Activated CD4-positive, alpha-beta T cell treated with anti-CD3 and anti-CD28 coated beads for 1 hour (primary cell): ENCODE results near the gene TMEM50A.
"Not testable (repeated sequence)": the region's sequence is repeated elsewhere in the genome, so short reads cannot be mapped to it uniquely, and the experiment has no call there.

ENCODE experiments used
- DNase-seq: peaks from one replicate; pipeline ENCODE4 v3.0.0-alpha.2; 2020

Gene TMEM50A

DNA sequence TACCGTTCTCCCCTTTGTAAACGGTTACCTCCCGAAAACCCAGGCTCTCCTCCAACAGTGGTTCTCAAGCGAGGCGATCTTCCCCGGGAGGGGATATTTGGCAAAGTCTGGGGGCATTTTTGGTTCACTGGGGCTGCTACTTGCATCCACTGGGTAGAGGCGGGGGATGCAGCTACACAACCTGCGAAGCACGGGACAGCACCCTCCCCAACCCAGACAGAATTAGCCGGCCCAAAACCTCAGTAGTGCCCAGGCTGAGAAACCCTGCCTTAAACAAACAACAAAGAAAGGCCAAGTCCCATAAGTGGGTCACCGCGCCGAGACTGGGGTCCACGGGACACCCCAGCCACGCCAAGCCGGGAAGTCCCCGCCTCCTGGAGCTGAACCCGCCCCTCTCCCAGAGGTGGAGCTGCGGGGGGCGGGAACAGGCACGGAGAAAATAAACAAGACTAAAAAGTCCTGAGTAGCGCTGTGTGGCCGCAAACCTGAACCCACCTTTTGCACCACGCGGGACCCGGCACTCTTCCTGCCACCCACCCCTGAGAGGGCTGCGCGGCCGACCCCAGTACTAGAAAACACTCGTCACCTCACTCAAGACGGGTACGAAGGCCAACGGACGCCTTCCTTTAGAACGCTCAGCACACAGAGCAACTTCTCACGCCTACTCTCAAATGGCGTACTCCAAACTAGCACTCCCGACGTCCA is 499 bp upstream of the TMEM50A start:
- not testable (repeated sequence) for DNase-seq

DNA sequence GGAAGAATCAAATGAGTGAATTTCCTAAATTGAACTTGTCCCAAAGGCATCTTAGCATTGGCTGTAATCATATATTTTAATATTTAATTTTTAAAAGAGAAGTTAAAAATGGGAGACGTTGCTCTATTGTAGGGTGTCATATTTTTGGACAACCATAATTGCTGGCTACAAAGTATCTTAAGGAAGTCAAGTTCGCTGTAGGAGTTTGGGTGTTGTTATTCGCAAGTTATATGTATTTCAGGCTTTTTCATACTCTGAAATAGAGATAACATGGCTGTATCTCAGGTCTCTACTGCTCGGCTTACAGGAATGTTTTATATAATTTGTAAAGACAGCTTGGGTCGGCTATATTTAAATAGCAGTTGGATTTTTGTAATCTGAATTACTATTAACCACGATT is 852 bp downstream of the TMEM50A start:
- no peak for DNase-seq

DNA sequence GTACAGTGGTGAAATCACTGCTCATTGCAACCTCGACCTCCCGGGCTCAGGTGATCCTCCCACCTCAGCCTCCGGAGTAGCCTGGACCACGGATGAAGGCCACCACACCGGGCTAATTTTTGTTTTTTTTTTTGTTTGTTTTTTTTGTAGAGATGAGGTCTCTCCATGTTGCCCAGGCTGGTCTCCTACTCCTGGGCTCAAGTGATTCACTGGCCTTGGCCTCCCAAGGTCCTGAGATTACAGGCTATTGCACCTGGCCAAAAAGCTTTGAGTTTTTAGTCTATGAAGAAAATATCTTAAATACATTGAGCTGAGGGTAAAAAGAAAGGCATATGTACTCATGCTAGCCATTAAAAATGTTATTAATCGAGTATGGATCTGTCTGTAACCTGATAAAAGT is 3.6 kb downstream of the TMEM50A start:
- no peak for DNase-seq

DNA sequence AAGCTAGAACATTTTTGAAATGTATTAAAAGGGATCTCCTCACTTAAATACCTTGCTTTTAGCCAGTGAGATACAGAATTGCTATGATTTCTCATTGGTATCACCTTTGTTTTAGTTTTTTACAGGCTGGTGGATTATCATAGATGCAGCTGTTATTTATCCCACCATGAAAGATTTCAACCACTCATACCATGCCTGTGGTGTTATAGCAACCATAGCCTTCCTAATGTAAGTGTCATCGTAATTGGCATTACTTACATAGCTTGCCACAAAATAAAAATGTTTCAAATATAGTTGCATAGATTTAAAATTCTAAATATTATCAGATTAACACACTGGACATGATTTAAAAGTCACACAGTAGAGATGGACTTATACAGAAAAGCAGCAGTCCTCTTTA is 4.7 kb downstream of the TMEM50A start:
- DNase-seq: no peak

DNA sequence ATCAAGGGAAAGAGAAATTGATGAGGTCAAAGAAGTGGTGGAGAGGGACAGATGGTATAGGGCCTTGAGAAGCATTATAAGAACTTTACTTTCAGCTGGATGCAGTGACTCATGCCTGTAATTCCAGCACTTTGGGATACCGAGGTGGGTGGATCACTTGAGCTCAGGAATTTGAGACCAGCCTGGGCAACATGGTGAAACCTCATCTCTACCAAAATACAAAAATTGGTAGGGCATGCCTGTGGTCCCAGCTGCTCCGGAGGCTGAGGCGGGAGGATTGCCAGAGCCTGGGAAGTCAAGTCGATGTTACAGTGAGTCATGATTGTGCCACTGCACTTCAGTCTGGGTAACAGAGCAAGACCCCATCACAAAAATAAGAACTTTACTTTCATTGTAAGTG is 5.7 kb downstream of the TMEM50A start:
- no peak for DNase-seq

DNA sequence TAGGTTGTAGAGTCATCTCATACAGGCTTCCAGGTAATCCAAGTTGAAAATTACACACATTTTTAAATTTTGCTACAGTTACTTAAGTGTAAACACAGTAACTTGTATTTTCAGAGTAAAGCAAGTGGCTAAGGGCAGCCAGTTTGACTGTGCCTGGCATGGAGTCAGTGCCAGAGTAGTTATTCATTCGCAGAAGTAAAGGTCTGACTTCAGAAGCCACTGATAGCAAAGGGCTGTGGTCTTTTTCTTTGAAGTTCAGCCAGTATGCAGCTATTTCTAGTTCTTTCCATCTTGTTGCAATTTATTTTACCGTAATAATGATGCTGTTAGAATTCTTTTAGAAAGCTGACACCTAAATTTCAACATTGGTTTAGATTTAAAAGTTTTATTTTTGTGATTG is 9.4 kb downstream of the TMEM50A start:
- DNase-seq: no peak

DNA sequence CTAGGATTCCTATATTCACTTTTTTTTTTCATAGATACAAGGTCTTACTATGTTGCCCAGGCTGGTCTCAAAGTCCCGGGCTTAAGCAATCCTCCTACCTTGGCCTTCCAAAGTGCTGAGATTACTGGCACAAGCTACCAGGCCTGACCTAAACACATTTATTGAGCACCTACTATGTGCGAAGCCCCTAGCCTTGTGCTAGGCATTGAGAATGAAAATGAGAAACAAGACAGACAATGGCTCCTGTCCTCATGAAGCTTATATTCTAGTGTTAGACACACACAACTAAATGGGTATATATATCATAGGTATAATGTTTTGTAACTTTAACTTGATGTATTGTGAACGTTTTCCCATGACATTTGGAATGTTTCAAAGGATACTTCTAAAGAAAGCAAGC is 11.5 kb downstream of the TMEM50A start:
- no peak for DNase-seq

DNA sequence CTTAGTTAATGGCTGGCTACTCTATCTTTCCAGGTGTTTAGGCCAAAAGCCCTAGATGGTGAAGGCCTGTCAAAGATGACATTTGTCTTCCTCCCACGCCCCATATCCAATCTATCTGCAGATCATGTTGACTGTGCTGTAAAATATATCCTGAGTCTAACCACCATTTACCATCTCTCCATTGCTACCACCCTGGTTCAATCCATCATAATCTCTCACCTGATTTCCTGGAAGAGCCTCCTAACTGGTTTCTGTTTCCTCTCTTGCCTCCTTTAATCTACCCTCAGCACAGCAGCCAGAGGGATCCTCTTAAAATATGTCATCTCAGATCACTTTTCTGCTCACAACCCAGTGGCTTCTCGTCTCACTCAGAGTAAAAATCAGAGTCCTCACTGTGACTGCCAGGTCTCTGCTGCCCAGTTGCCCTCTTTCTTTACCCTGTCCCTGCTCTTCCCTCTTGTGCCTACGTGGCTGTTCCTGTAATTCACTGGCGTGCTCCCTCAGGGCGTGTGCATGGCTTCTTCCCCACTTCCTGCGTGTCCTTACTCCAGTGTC is 17.8 kb downstream of the TMEM50A start:
- no peak for DNase-seq

DNA sequence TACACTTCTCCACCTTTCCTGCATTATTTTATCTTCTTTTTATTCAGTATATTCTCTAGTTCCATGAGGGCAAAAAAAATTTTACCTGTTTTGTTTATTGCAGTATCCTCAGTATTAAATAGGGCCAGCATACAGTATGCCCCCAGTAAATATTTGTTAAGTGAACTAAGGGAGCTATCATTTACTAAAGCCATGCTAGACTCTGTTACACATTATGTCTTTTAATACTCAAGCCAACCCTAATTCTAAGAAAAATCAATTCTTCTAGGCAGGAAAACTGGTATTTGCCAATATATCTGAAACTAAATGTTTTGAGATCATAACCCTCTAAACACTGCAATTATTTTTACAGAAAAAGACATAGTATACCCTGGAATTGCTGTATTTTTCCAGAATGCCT is 18.3 kb downstream of the TMEM50A start:
- no peak for DNase-seq

DNA sequence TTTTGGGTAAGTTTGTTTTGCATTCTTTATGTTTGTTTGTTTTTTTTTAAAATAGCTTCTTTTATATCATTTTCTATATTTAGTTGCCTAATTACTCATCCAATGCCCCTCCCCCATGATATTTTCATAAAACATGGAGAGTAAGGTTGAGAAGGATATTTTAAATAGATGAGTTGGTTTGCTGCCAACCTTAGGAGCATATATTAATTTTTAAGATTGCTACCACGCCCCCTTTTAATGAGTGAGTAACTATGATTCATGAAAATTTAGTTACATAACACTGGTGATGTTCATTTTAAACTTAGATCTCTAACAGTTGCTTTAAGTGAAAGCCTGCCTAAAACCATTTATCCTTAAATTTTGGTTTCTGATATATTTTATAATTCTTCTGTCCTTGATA is 18.7 kb downstream of the TMEM50A start:
- DNase-seq: no peak

DNA sequence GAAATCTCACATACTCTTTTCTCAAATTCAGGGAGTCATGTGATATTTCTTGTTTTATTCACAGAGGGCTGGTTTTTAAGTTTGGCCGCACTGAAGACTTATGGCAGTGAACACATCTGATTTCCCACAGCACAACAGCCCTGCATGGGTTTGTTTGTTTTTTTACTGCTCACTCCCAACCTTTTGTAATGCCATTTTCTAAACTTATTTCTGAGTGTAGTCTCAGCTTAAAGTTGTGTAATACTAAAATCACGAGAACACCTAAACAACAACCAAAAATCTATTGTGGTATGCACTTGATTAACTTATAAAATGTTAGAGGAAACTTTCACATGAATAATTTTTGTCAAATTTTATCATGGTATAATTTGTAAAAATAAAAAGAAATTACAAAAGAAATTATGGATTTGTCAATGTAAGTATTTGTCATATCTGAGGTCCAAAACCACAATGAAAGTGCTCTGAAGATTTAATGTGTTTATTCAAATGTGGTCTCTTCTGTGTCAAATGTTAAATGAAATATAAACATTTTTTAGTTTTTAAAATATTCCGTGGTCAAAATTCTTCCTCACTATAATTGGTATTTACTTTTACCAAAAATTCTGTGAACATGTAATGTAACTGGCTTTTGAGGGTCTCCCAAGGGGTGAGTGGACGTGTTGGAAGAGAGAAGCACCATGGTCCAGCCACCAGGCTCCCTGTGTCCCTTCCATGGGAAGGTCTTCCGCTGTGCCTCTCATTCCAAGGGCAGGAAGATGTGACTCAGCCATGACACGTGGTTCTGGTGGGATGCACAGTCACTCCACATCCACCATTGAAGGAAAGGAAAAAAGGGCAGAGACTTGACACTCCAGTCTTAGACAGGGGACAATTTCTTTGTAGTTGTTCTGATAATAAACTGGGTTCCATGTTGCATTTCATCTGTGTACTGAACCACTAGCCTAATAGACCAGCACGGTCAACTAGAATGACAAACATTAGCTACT is 22.8 kb downstream of the TMEM50A start:
- DNase-seq: no peak

DNA sequence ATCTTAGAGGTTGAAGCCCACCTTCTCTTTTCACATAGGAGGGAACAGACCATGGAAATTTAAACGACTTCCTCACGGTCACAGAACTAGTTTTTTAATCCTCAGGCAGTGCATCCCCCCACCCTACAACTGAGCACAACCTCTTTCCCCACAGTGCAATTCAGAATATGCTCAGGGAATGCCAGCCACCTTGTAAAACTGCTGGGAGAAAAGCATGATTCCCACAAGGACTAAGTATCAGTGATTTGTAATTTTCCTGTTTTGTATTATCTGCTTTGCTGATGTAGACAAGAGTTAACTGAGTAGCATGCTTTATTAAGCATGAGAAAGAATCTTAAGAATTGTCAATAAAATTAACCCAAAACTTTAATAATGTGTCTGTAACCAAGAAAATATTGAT is 23.8 kb downstream of the TMEM50A start:
- DNase-seq: no peak

DNA sequence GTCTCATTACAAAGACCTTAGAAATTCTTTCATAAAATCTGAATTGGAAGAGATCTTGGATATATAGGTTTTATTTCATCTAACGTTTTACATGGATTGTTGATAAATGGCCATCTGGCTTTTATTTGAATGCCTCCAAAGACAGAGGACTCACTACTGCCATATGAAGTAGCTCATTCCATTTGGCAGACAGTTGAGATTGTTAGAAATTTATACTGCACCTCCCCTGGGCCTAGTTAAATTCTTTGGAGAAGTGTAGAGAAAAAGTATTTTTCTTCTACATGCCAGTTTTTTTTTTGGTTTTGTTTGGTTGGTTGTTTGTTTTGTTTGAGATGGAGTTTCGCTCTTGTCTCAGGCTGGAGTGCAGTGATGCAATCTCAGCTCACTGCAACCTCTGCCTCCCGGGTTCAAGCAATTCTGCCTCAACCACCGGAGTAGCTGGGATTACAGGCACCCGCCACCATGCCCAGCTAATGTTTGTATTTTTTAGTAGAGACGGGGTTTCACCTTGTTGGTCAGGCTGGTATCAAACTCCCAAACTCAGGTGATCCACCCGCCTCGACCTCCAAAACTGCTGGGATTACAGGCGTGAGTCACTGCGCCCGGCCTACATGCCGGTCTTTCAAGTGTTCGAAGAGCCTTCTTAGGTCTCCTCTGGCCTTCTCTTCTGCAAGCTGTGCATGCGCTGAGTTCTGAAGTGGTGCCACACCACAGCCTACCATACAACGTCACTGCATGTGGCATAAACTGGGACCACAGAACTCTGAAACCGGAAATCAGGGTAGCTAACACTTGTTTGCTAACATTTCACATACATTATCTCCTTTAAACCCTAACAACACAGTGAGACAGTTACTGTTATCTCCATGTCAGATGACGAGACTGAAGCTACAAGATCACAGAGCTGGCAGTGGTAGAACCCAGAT is 24.8 kb downstream of the TMEM50A start:
- DNase-seq: not testable (repeated sequence)

DNA sequence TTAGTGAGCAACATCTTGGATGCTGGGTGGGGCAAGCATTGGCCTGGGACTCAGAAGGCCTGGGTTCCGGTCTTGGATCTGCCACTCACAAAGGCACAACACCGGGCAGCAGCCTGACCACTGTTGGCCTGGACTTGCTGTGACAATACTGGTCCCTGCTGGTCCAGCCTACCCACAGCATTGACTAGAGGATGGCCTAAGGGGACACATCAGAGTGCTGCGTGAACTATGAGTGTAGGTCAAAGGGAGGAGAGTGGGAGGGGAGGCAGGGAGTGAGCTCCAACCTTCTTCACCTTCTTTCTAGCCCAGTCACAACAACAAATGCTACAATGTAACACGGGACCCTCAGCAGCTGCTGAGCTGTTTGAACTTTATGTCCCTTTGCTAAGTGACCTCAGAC is 31.1 kb downstream of the TMEM50A start:
- no peak for DNase-seq

DNA sequence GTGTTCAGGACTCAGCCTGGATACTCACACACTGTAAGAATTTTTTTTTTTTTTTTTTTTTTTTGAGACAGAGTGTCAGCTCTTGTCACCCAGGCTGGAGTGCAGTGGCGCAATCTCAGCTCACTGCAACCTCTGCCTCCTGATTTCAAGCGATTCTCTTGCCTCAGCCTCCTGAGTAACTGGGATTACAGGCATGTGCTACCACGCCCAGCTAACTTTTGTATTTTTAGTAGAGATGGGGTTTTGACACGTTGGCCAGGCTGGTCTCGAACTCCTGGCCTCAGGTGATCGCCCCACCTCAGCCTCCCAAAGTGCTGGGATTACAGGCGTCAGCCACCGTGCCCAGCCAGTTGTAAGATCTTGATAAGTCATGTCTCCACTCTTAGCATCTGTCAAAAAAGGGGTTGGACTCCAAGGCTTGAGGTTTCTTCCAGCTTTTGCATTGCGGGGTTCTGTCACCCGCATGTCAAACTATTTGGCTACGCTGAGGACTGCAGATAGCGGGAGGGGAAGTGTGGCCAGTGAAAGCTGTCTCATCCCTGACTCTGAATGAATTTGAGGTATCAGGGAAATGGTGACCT is 31.6 kb downstream of the TMEM50A start:
- not testable (repeated sequence) for DNase-seq

DNA sequence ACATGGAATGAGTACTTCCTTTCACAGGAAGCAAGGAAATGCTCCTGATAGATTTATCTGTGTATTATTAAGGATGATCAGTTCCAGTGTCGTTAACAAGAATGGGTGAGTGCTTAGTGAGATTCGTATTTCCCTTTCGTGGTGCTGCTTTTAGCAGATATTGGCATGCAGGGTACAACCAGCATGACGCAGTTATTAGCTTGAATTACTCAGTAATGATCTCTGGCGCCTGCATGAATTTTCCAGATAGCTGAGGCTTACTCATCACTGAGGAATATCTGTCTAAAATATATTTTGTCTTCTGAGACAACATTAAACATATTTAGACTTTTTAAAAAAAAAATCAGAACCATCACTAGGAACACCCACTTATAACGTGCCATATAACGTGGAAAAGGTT is 33.6 kb downstream of the TMEM50A start:
- not testable (repeated sequence) for DNase-seq

DNA sequence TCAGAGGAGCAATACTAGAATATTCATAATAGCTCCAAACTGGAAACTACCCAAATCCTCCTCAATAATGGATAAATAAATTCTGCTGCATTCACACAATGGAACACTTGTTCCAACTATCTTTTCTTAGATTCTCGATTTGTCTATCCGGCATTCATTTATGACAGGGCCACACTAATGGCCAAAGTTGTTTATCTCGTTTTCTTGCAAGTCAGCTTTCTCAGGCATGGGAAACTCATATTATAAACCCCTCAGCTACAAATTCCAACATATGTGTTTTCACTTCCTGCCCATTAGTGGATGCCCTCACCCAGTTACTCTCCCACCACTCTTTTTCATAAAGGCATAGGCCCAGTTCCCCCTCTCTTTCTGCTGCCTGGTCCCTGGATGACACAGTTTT is 40.2 kb downstream of the TMEM50A start:
- not testable (repeated sequence) for DNase-seq

DNA sequence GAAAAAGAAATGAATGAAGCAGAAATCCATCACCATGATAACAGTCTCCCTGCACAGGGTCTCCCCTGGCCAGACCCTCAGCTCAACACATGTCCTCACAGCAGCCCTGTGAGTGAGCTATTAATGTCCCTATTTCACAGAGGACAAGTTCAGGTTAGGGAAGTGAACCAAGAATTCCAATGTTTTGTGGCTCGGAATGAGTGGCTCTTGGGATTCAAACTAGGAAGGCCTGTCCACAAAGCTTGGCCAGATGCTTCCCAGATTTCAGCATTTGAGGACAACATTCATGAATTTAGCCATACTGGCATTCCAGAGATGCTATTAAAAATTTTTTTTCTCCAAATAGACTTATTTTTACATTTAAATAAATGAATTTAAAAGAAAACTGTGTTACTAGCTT is 44.4 kb downstream of the TMEM50A start:
- not testable (repeated sequence) for DNase-seq

DNA sequence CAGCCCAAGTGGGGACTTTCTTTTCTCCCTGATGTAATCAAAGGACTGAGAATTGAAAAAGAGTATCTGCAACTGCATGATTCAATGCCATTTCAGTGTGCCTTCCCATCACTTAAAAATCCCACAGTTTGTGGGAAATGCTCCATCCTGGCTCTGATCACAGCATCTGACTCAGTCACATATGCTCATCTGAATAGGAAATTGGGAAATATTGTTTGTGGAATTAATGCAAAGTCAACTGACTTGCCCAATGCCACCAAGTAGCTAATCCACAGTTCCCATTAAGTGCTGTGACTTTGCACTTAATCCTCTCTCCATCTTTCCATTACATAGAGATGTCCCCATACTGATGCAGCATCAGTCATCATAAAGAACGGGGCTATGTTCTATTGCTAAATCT is 45.0 kb downstream of the TMEM50A start:
- not testable (repeated sequence) for DNase-seq

DNA sequence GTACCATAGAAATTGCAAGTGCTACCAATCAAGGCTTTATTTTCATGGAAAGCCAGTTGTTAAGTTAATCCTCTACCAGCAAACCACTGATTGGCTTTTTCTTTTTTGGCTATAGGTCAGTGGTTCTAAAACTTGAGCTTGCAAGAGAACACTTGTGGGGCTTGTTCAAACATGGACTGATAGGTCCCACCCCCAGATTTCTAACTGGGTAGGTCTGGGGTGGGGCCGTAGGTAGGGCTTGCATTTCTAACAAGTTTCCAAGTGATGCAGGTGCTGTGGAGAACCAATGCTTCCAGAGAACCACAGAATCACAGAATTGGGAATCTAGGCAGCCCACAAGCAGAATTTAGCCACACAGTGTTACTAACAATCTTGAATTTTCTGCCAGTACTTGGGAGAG is 45.7 kb downstream of the TMEM50A start:
- not testable (repeated sequence) for DNase-seq

DNA sequence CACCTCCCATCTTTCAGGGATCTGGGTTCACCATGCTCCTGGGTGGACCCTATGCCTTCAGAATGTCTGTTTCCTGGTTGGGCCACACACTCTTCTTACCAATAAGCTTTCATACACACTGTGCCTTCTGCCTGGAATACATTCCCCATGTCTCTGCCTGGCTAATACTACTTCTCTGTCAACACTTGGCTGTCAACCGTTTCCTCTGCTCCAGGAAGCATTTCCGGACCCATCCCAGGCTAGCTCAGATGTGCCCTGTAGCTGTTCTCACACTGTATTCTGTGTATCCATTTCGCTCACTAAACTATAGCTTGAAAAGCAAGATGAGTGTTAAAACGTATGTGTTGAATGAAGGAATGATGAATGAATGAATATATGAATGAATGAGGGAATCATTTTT is 49.0 kb downstream of the TMEM50A start:
- not testable (repeated sequence) for DNase-seq

DNA sequence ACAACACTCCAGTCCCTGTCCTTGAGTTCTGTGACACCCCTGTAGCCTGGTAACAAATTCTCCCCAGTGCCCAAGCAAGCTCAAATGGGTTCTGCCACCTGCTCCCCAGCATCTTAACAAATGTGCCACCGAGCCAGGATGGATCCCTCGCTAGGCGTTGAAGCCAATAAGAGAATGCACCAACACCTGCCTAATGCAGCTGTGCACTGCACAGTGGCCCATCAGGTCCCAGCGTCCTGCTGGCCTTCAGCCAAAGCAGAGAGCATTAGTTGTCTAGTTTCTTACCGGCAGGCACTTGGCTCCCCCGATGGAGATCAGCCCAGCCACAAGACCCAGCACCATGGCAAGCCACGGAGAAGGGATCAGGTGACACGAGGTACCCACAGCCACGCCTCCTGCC is 50.6 kb downstream of the TMEM50A start:
- not testable (repeated sequence) for DNase-seq
